ENCODE data around the gene DPP9. TPM values are rescaled to one million over a fixed set of nuclear protein-coding genes. Genes with fewer than 3 reads are reported as not detected.

Gene DPP9
- total and polyA plus RNA-seq, 2 donors (not counting 1 experiment from before 2014, with no cell fraction given) = 3.6 to 27.1 TPM

- H3K9ac ChIP-seq (ENCODE audit: insufficient read depth, low read length) = peak overlapping the region; percentile 84
- peak overlapping the region; percentile 100 for H3K4me2 ChIP-seq (ENCODE audit: extremely low read depth, insufficient read depth, low read length)
- no peaks in the 10 kb centered on the region for H4K20me1 ChIP-seq (ENCODE audit: control insufficient read depth, extremely low read depth, insufficient read depth, low read length)
- peaks cover 17% of the 10 kb centered on the region for H3K36me3 ChIP-seq (ENCODE audit: control insufficient read depth, insufficient read depth, low read length)
- H3K27ac ChIP-seq (ENCODE audit: insufficient read depth, low read length) = peak overlapping the region; percentile 88
- no peaks in the 10 kb centered on the region for H3K27me3 ChIP-seq (ENCODE audit: control insufficient read depth, insufficient read depth, low read length)
- peak overlapping the region; percentile 33 for H2AFZ ChIP-seq (ENCODE audit: low read length)
- DNase-seq (ENCODE audit: low read depth in 2 of 2) = peak; percentile 73 to 78
- TF ChIP-seq CTCF (conservative IDR thresholded peaks at IDR 0.05 in 1 of 2, IDR thresholded peaks at IDR 0.05 in 1 of 2; ENCODE audit: low read depth in 1 of 2, low read length in 2 of 2) = no peak
- no peak for TF ChIP-seq EZH2 (IDR thresholded peaks at IDR 0.05; ENCODE audit: low read length, missing control alignments)
- peaks cover 13% of the 10 kb centered on the region for H3K4me1 ChIP-seq (ENCODE audit: control insufficient read depth, extremely low read depth, insufficient read depth, low read length)
- no peaks in the 10 kb centered on the region for H3K9me3 ChIP-seq (ENCODE audit: control insufficient read depth, insufficient read depth, low read depth, low read length)
- H3K79me2 ChIP-seq (ENCODE audit: control insufficient read depth, insufficient read depth, low read length) = peaks cover 36% of the 10 kb centered on the region
- peak overlapping the region; percentile 94 to 99 (median 96) for H3K4me3 ChIP-seq (replicated peaks in 1 of 4; ENCODE audit: control extremely low read depth in 1 of 4, insufficient read depth in 1 of 4, low read depth in 3 of 4, low read length in 4 of 4)
These were observed 709 bp downstream of the DPP9 start for GRCh38 chr19:4722671-4723594.

GRCh38 chr19:4721196-4721595 lies 2.4 kb downstream of the DPP9 start:
- H3K4me2 ChIP-seq (ENCODE audit: extremely low read depth, insufficient read depth, low read length) = no peak overlapping the region

More at GRCh38 chr19:4721196-4721595, 2.4 kb downstream of the DPP9 start:
- no peaks in the 10 kb centered on the region for H4K20me1 ChIP-seq (ENCODE audit: control insufficient read depth, extremely low read depth, insufficient read depth, low read length)
- H3K79me2 ChIP-seq (ENCODE audit: control insufficient read depth, insufficient read depth, low read length) = peaks cover 38% of the 10 kb centered on the region
- H3K9me3 ChIP-seq (ENCODE audit: control insufficient read depth, insufficient read depth, low read depth, low read length) = no peaks in the 10 kb centered on the region
- H3K36me3 ChIP-seq (ENCODE audit: control insufficient read depth, insufficient read depth, low read length) = peaks cover 28% of the 10 kb centered on the region
- no peak overlapping the region for H3K27ac ChIP-seq (ENCODE audit: insufficient read depth, low read length)
- no peaks in the 10 kb centered on the region for H3K27me3 ChIP-seq (ENCODE audit: control insufficient read depth, insufficient read depth, low read length)
- DNase-seq (ENCODE audit: low read depth in 2 of 2) = no peak
- H3K4me1 ChIP-seq (ENCODE audit: control insufficient read depth, extremely low read depth, insufficient read depth, low read length) = peaks cover 20% of the 10 kb centered on the region
- no peak overlapping the region for H2AFZ ChIP-seq (ENCODE audit: low read length)
- TF ChIP-seq EZH2 (IDR thresholded peaks at IDR 0.05; ENCODE audit: low read length, missing control alignments) (no peak), CTCF (conservative IDR thresholded peaks at IDR 0.05 in 1 of 2, IDR thresholded peaks at IDR 0.05 in 1 of 2; ENCODE audit: low read depth in 1 of 2, low read length in 2 of 2) (no peak)
- H3K4me3 ChIP-seq (replicated peaks in 1 of 4; ENCODE audit: control extremely low read depth in 1 of 4, insufficient read depth in 1 of 4, low read depth in 3 of 4, low read length in 4 of 4) = peak overlapping the region in 1 of 4 experiments; percentile 10
- H3K9ac ChIP-seq (ENCODE audit: insufficient read depth, low read length) = no peak overlapping the region
